GM19395 (cell line): ENCODE measurements around the gene DLGAP1.
"Not testable (repeated sequence)": the region's sequence is repeated elsewhere in the genome, so short reads cannot be mapped to it uniquely, and the experiment has no call there.

Experiments
- ATAC-seq: cut with Tn5 transposase; IDR thresholded peaks from one replicate; pipeline ENCODE4 v1.9.1; 2021; ENCODE audit warnings: mild to moderate bottlenecking, moderate library complexity; ENCODE audit not compliant: unreplicated experiment

Gene DLGAP1

GRCh38 chr18:3581890-3582289 is 873.2 kb downstream of the DLGAP1 start:
- ATAC-seq: no peak

- not testable (repeated sequence) for ATAC-seq
Measured at GRCh38 chr18:3580523-3581025, 874.5 kb downstream of the DLGAP1 start.

GRCh38 chr18:3579701-3580100 is 875.4 kb downstream of the DLGAP1 start:
- no peak for ATAC-seq

- no peak for ATAC-seq
Measured at GRCh38 chr18:3578621-3579020, 876.5 kb downstream of the DLGAP1 start.

- no peak for ATAC-seq
Measured at GRCh38 chr18:3577281-3577855, 877.7 kb downstream of the DLGAP1 start.

- ATAC-seq: no peak
Measured at GRCh38 chr18:3572761-3573160, 882.3 kb downstream of the DLGAP1 start.

GRCh38 chr18:3566851-3567250 is 888.3 kb downstream of the DLGAP1 start:
- ATAC-seq: no peak

DNA sequence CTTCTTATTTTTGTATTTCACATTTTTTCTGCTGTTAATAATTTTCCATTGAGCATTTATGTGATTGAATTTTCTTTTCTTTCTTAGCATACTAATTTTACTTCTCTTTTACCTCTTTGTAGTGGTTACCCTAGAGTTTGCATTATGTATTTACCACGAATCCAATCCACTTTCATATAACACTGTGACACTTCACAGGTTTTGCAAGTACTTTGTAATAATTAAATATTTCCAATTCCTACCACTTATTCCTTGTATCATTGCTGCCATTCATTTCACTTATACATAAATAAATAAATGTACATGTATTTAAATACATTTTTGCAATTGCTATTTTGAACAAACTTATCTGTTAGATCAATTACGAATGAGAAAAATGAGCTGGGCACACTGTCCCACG is 894.4 kb downstream of the DLGAP1 start:
- ATAC-seq: no peak

DNA sequence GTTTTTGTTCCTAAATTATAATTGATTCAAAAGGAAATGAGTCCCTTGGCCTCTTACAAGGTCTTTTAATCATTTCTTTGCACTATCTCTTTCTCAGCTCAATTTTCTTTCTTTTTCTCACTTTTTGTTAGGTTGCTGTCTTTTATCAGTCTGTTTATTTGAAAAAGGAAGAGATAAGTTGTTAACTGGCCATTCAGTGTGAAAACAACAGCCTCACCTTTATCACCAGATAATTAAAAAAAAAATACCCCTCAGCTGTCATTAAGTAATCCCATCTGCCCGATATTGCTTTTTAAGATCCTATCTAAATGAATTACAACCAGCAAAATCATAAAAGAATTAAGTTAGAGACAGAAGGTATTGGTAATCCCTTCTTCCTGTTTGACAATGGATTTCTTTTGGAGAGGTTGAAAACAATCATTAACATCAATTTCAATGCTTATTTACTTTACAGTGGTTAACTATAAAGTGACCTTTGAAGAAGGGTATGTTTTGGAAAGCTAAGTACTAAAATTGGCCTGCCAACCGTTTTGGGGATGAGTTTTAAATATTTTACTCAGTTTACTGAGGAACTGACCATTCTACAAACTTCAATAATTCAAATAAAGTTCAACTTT is 900.2 kb downstream of the DLGAP1 start:
- ATAC-seq: no peak

DNA sequence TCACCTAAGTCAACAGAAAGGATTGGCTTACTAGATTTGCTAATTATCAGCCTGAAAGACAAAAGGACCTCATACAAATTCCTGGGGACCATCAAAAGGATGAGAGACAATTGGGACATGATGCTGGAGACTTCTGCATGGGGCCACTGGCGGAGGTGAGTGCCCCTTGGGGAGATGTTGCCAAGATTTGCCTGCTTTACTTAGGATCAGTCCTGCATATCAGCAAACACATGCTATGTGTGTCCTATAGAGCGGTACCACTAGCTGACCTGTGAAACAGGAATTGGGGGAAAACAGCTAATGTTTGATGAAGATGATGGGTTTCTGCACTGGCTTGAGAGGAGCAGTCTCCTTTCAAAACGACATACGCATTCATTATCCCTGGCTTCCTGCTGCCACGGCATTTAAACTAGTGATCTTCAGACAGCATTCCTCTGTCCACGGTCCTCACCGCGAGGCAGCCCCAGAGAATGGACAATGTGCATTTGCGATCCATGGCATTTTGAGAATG is 901.0 kb downstream of the DLGAP1 start:
- ATAC-seq: no peak

DNA sequence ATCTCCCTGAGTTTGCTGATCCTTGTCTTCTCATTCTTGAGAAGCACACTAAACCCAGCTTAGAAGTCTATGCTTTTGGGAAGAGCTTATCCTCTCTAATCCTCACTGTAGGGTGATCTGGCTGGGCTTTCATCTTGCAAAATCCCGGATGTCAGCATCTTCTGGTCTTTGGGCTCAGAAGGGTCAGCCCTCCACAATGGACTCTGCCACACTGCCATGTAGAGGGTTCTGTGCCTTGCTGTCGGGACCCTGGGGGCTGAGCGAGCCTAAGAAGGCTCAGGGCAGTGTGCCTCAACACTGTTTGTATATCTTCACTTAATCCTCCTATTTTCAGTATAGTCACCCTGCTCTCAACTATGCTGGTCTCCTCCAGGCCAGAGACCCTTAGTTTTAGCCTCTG is 902.8 kb downstream of the DLGAP1 start:
- no peak for ATAC-seq

GRCh38 chr18:3547891-3548615 is 907.1 kb downstream of the DLGAP1 start:
- ATAC-seq: no peak

- ATAC-seq: no peak
Measured at GRCh38 chr18:3546106-3546505, 909.0 kb downstream of the DLGAP1 start.

GRCh38 chr18:3544537-3544936 is 910.6 kb downstream of the DLGAP1 start:
- ATAC-seq: no peak

DNA sequence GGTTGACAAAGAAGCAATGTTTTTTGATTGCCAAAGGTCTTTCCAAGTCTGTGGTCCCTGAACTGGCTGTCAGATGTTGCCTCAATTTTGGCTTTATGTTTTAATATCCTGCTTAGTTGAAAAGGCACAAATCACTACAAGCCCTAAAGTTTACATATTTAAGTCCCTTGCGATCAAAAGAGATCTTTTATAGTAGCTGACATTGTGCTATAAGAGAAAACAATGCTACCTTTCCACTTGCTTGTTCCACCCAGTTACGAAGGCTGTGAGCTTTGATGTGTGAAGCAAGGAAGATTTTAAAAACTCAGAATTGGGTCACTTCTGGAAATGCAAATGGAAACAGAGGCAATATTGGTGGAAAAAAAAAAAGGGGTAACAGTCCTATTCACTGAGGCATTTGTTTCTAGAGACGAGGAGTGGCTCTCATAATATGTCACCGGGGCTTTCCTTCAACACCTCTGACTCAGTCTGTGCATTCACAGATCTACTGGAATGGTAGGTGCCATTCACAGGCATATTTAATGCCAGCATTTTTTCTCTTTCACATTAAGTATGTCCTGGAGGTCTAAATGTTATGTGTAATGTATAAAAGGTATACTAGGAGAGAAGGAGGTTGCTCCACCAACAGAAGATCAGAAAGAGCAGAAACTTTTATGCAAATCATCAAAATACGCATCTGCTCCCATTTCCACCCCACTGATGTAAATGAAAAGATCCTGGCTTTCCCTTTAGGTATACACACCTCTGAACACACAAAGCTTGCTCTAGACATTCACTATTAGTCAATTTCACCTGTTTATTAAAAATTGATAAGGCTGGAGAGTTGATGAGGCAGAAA is 913.3 kb downstream of the DLGAP1 start:
- ATAC-seq: peak; percentile 78

DNA sequence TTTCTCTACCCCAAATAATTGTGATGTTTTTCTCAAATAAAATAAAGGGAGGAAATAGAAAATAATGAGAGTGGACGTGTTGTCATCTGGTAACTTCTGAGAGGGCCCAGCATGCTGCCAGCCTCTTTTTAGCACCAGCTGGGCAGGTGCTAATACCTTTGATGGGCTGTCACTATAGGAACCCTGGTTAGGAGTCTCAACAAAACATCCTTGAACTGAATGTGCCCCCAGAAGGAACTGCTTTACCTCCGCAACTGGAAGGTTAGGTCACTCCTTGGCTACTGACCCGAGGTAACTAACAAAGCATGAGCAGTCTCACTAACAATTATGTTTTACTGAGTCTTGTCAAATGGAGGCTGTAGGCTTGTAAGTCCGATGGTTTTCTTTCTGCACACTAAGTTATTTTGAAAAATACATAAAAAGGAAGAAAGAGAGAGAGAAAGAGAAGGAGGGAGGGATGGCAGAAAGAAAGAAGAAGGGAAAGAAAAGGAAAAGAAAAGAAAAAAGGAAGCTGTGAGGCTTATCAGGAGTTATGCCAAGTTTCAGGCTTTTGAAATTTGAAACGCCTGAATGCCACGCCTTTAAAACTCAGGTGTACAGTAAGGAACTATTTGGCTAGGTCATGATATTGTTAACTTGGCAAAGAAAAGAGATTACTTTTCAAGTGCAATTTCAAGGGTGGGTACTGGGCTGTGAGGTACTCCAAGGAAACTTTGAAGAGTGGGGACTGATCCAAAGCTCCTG is 914.1 kb downstream of the DLGAP1 start:
- ATAC-seq: no peak

- no peak for ATAC-seq
Measured at GRCh38 chr18:3538954-3539617, 916.0 kb downstream of the DLGAP1 start.

GRCh38 chr18:3538456-3538855 is 916.7 kb downstream of the DLGAP1 start:
- no peak for ATAC-seq

DNA sequence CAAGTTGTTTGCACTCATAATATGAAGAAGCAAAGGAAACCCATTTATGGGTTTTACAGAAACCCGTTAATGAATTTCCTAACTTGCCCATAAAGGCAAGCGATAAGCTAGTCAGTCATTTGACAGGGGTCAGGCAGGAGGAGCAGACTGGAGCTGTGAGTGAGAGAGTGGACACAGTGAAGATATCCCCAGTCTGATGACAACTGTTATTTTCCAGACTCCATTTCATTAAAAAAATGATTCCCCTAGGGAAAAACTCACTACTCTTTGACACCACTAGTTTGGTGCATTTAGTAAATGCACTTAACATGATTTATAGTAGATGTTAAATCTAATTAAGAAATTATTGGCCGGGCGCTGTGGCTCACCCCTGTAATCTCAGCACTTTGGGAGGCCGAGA is 924.3 kb downstream of the DLGAP1 start:
- ATAC-seq: no peak

- ATAC-seq: no peak
Measured at GRCh38 chr18:3529601-3530000, 925.5 kb downstream of the DLGAP1 start.
